WERI-Rb-1 (cell line): ENCODE results near the gene IMMP2L.

Source experiments
- DNase-seq: peaks from one replicate; pipeline ENCODE4 v3.0.0-alpha.2; 2020
- H3K27ac ChIP-seq: fragments of 250-450 bp; sonication (Bioruptor Pico); 2 replicates; pipeline ENCODE4 v1.5.1; 2020; ENCODE audit warnings: mild to moderate bottlenecking, moderate library complexity
- H3K27me3 ChIP-seq: fragments of 250-450 bp; sonication (Bioruptor Pico); 2 replicates; pipeline ENCODE4 v1.5.1; 2021; ENCODE audit warnings: mild to moderate bottlenecking, low read depth, moderate library complexity; ENCODE audit not compliant: insufficient read depth, severe bottlenecking
- H3K36me3 ChIP-seq: fragments of 250-450 bp; sonication (Bioruptor Pico); 2 replicates; pipeline ENCODE4 v1.5.1; 2020; ENCODE audit warnings: mild to moderate bottlenecking, moderate library complexity
- H3K4me3 ChIP-seq: 2 replicates; pipeline ENCODE4 v1.5.1; 2011; ENCODE audit warnings: low read depth, mild to moderate bottlenecking, control low read depth, low read length
- H3K9me3 ChIP-seq: fragments of 250-450 bp; sonication (Bioruptor Pico); 2 replicates; pipeline ENCODE4 v1.5.1; 2021; ENCODE audit warnings: mild to moderate bottlenecking, moderate library complexity; ENCODE audit not compliant: severe bottlenecking
- CTCF ChIP-seq: IDR thresholded peaks from 2 replicates; pipeline ENCODE4 v1.5.1; 2011; ENCODE audit warnings: low read depth, mild to moderate bottlenecking, control low read depth, inconsistent platforms, low read length

The IMMP2L gene

DNA sequence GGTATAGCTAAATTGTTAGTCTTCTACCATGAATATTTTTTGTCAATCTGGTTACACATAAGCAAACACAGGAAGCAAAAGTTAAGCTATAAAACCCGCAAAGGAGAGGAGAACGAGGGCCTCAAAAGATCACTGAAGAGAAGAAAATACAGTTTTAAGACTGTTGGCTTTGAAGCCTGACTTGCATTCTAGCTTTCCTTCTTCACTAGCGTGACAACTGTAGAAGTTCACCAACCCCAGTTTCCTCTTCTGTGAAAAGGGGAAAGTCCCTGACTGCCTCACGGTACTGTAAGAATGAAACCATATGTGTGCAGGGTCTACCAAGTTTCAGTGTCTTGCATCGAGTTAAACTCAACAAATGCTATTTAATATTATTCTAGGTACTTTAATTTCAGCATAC, 478.9 kb downstream of the IMMP2L start:
- DNase-seq = no peak
- H3K4me3 ChIP-seq = no peak overlapping the region
- H3K27me3 ChIP-seq = no peaks in the 10 kb centered on the region
- no peak overlapping the region for H3K27ac ChIP-seq
- no peak for TF ChIP-seq CTCF
- no peaks in the 10 kb centered on the region for H3K9me3 ChIP-seq
- no peaks in the 10 kb centered on the region for H3K36me3 ChIP-seq

DNA sequence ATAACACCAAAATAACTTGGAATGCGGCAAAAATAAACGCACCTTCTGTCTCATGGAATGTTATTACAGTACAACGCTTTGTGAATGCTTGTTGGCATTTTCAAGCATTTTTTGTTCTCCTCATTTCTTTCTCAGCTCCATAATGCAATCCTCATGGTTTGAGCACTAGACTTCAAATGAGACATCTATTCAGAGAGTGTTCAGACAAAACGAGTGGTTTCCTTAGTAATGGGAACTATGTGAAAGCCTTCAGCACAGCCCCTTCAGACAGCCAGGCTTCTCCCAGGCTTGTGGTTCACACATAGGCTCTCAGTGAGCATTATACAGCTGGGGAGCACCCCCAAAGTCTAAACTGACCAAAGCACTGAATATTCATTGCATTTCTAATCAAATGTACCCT, 479.9 kb downstream of the IMMP2L start:
- Histone ChIP-seq H3K9me3 (no peaks in the 10 kb centered on the region), H3K36me3 (no peaks in the 10 kb centered on the region), H3K27me3 (no peaks in the 10 kb centered on the region), H3K27ac (no peak overlapping the region), H3K4me3 (no peak overlapping the region)
- TF ChIP-seq CTCF = no peak
- no peak for DNase-seq

DNA sequence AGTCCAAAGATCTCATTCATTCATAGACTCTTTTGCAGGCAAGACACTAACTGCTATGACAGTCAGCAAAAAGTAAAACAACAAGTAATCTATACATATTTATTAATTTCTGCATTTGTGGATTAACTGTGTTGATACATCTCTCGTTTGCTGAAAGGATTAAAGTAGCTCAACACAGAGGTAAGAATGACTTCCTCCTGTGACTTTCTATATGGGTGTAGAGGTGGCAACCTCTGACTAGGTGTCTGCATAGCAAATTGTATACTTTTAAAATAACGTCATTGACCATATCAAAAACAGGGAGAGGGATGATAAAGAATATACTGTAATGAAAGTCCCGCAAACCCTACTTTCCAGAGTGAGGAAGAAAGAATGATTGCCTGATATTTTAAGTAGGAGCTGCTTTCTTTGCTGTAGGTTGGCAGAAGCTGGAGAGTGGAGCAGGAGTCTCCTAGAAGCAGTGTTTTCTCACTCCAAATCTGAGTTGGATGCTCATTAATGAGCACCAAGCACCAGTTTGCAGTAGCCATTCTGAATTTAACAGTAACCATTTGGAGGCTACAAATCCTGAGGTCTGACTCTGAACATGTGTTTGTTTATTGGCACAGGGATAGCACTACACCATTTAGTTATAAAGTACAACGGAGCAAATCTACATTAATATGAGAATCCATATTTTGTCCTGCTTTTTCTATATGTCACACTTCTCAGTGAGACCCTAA, 480.6 kb downstream of the IMMP2L start:
- Histone ChIP-seq H3K27ac (no peak overlapping the region), H3K36me3 (no peaks in the 10 kb centered on the region), H3K9me3 (no peaks in the 10 kb centered on the region), H3K27me3 (no peaks in the 10 kb centered on the region), H3K4me3 (no peak overlapping the region)
- no peak for DNase-seq
- no peak for TF ChIP-seq CTCF

DNA sequence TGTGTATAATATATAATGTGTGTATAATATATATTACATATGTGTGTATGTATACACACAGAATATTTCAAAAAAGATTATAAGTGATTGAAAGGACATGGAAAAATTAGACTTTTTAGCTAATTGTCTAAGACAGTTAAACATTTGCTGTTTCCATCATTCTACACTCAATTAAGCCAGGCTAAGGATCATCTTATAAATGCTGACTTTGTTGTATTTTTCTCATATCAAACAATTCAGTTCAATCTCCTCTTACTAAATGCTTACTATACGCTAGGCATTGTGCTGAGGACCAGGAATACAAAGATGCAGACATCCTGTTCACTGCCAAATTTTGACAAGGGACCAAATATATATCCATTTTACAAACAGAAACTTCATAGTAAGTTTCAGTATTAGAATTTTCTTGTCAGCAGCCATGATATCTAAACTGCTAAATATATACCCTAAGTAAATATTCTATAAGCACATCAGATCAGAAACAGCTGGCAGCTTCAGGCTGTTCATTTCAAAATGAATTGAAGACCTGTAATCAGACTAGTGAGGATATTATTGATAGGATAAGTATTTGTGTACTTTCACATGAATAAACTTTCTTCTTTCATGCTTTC, 481.7 kb downstream of the IMMP2L start:
- TF ChIP-seq CTCF = no peak
- H3K4me3 ChIP-seq = no peak overlapping the region

GRCh38 chr7:111077001-111077400, 485.3 kb downstream of the IMMP2L start:
- Histone ChIP-seq H3K9me3 (no peaks in the 10 kb centered on the region), H3K27ac (no peak overlapping the region), H3K36me3 (no peaks in the 10 kb centered on the region), H3K4me3 (no peak overlapping the region), H3K27me3 (no peaks in the 10 kb centered on the region)
- no peak for DNase-seq
- TF ChIP-seq CTCF = no peak

More for the DNA sequence above, 481.7 kb downstream of the IMMP2L start:
- Histone ChIP-seq H3K9me3 (no peaks in the 10 kb centered on the region), H3K27me3 (no peaks in the 10 kb centered on the region), H3K36me3 (no peaks in the 10 kb centered on the region), H3K27ac (no peak overlapping the region)
- no peak for DNase-seq
